DND-41 (cell line): ENCODE results near the gene C9orf72.

Source experiments
- CTCF ChIP-seq: IDR thresholded peaks from 2 replicates; pipeline ENCODE4 v1.5.1; 2012; ENCODE audit warnings: borderline replicate concordance, low read length, moderate library complexity, mild to moderate bottlenecking; ENCODE audit not compliant: poor library complexity, severe bottlenecking; ENCODE audit errors: extremely low read depth
- EZH2 ChIP-seq: IDR thresholded peaks from 3 replicates; pipeline ENCODE4 v1.6.1; 2012; ENCODE audit warnings: borderline replicate concordance, low read depth, mild to moderate bottlenecking, moderate library complexity, low read length, inconsistent platforms; ENCODE audit not compliant: severe bottlenecking

GRCh38 chr9:27622693-27623340 is 49.5 kb upstream of the C9orf72 start:
- TF ChIP-seq EZH2 (no peak), CTCF (no peak)
